Measurements from ENCODE around the gene SETDB2.

The SETDB2 gene

GRCh38 chr13:49502954-49503353 is 58.9 kb downstream of the SETDB2 start:
- no peak overlapping the region for H3K9ac ChIP-seq
- H3K9me3 ChIP-seq (ENCODE audit: control insufficient read depth, low read length) = no peaks in the 10 kb centered on the region
- no peaks in the 10 kb centered on the region for H3K36me3 ChIP-seq (ENCODE audit: control insufficient read depth, insufficient read depth, low read length)
- no peaks in the 10 kb centered on the region for H3K27me3 ChIP-seq (ENCODE audit: control insufficient read depth, insufficient read depth, low read length)
- no peak overlapping the region for H2AFZ ChIP-seq
- H3K27ac ChIP-seq = no peak overlapping the region
- no peaks in the 10 kb centered on the region for H3K4me1 ChIP-seq
- H3K4me2 ChIP-seq (ENCODE audit: low read length) = no peak overlapping the region
- H3K79me2 ChIP-seq = no peaks in the 10 kb centered on the region
- no peak for TF ChIP-seq CTCF (IDR thresholded peaks at IDR 0.05)
- H3K4me3 ChIP-seq (ENCODE audit: low read depth, low read length) = no peak overlapping the region

- Histone ChIP-seq H3K4me2 (ENCODE audit: low read length) (no peak overlapping the region), H3K27ac (no peak overlapping the region), H3K27me3 (ENCODE audit: control insufficient read depth, insufficient read depth, low read length) (no peaks in the 10 kb centered on the region), H3K9ac (no peak overlapping the region), H3K79me2 (no peaks in the 10 kb centered on the region), H3K4me1 (no peaks in the 10 kb centered on the region), H3K9me3 (ENCODE audit: control insufficient read depth, low read length) (no peaks in the 10 kb centered on the region), H3K4me3 (ENCODE audit: low read depth, low read length) (no peak overlapping the region), H2AFZ (no peak overlapping the region), H3K36me3 (ENCODE audit: control insufficient read depth, insufficient read depth, low read length) (no peaks in the 10 kb centered on the region)
- no peak for TF ChIP-seq CTCF (IDR thresholded peaks at IDR 0.05)
Observed at GRCh38 chr13:49503951-49504350, 59.9 kb downstream of the SETDB2 start.

GRCh38 chr13:49512578-49512977 is 68.5 kb downstream of the SETDB2 start:
- H3K9me3 ChIP-seq (ENCODE audit: control insufficient read depth, low read length) = no peaks in the 10 kb centered on the region
- no peaks in the 10 kb centered on the region for H3K27me3 ChIP-seq (ENCODE audit: control insufficient read depth, insufficient read depth, low read length)
- H3K36me3 ChIP-seq (ENCODE audit: control insufficient read depth, insufficient read depth, low read length) = no peaks in the 10 kb centered on the region
- TF ChIP-seq CTCF (IDR thresholded peaks at IDR 0.05) = no peak
- H3K4me2 ChIP-seq (ENCODE audit: low read length) = no peak overlapping the region
- H3K4me1 ChIP-seq = no peaks in the 10 kb centered on the region
- no peak overlapping the region for H2AFZ ChIP-seq
- no peak overlapping the region for H3K9ac ChIP-seq
- H3K79me2 ChIP-seq = no peaks in the 10 kb centered on the region
- no peak overlapping the region for H3K27ac ChIP-seq
- H3K4me3 ChIP-seq (ENCODE audit: low read depth, low read length) = no peak overlapping the region

- Histone ChIP-seq H3K9me3 (ENCODE audit: control insufficient read depth, low read length) (no peaks in the 10 kb centered on the region), H3K9ac (no peak overlapping the region), H3K79me2 (no peaks in the 10 kb centered on the region), H3K36me3 (ENCODE audit: control insufficient read depth, insufficient read depth, low read length) (no peaks in the 10 kb centered on the region), H3K4me1 (no peaks in the 10 kb centered on the region), H3K4me3 (ENCODE audit: low read depth, low read length) (no peak overlapping the region), H3K4me2 (ENCODE audit: low read length) (no peak overlapping the region), H3K27me3 (ENCODE audit: control insufficient read depth, insufficient read depth, low read length) (no peaks in the 10 kb centered on the region), H2AFZ (no peak overlapping the region), H3K27ac (no peak overlapping the region)
- no peak for TF ChIP-seq CTCF (IDR thresholded peaks at IDR 0.05)
Observed at GRCh38 chr13:49516467-49516866, 72.4 kb downstream of the SETDB2 start.

GRCh38 chr13:49517461-49517860 is 73.4 kb downstream of the SETDB2 start:
- no peak overlapping the region for H3K27ac ChIP-seq
- peak; percentile 30 for TF ChIP-seq CTCF (IDR thresholded peaks at IDR 0.05)

More at GRCh38 chr13:49517461-49517860, 73.4 kb downstream of the SETDB2 start:
- Histone ChIP-seq H3K79me2 (no peaks in the 10 kb centered on the region), H2AFZ (no peak overlapping the region), H3K9me3 (ENCODE audit: control insufficient read depth, low read length) (no peaks in the 10 kb centered on the region), H3K27me3 (ENCODE audit: control insufficient read depth, insufficient read depth, low read length) (no peaks in the 10 kb centered on the region), H3K4me2 (ENCODE audit: low read length) (no peak overlapping the region), H3K36me3 (ENCODE audit: control insufficient read depth, insufficient read depth, low read length) (no peaks in the 10 kb centered on the region), H3K4me1 (no peaks in the 10 kb centered on the region), H3K4me3 (ENCODE audit: low read depth, low read length) (no peak overlapping the region), H3K9ac (no peak overlapping the region)

Measured in parathyroid adenoma (tissue), 2 donors.